ENCODE measurements around the gene JAGN1.
"Not testable (repeated sequence)": the region's sequence is repeated elsewhere in the genome, so short reads cannot be mapped to it uniquely, and the experiment has no call there.

- not testable (repeated sequence) for TF ChIP-seq CTCF (IDR thresholded peaks at IDR 0.05); EZH2 (IDR thresholded peaks at IDR 0.05; ENCODE audit: borderline replicate concordance, insufficient read depth, low read depth, low read length, poor library complexity, severe bottlenecking)
Observed at GRCh38 chr3:9854291-9854940, 36.0 kb upstream of the JAGN1 start.

Data from B cell (primary cell).